HEK293T (cell line): ENCODE results near the gene FGF10.

ENCODE experiments used
- ARNT ChIP-seq: fragments of 450-650 bp; IDR thresholded peaks from 2 replicates; pipeline ENCODE4 v1.6.1; 2017; ENCODE audit warnings: mild to moderate bottlenecking
- BHLHE40 ChIP-seq: fragments of 450-650 bp; IDR thresholded peaks from 2 replicates; pipeline ENCODE4 v1.6.1; 2016; ENCODE audit warnings: mild to moderate bottlenecking, moderate library complexity, borderline replicate concordance
- CTBP1 ChIP-seq: fragments of 450-650 bp; IDR thresholded peaks from 2 replicates; pipeline ENCODE4 v1.6.1; 2016; ENCODE audit warnings: borderline replicate concordance
- ELF4 ChIP-seq: fragments of 450-650 bp; IDR thresholded peaks from 2 replicates; pipeline ENCODE4 v1.6.1; 2017; ENCODE audit warnings: antibody characterized with exemption
- FOXA1 ChIP-seq: fragments of 450-650 bp; IDR thresholded peaks from 2 replicates; pipeline ENCODE4 v1.6.1; 2016; ENCODE audit warnings: mild to moderate bottlenecking
- FOXK2 ChIP-seq: fragments of 450-650 bp; IDR thresholded peaks from 2 replicates; pipeline ENCODE4 v1.6.1; 2016; ENCODE audit warnings: mild to moderate bottlenecking
- FOXM1 ChIP-seq: fragments of 450-650 bp; IDR thresholded peaks from 2 replicates; pipeline ENCODE4 v1.6.1; 2017; ENCODE audit warnings: mild to moderate bottlenecking, borderline replicate concordance
- HDGF ChIP-seq: fragments of 450-650 bp; IDR thresholded peaks from 2 replicates; pipeline ENCODE4 v1.6.1; 2017; ENCODE audit warnings: antibody characterized with exemption, borderline replicate concordance
- L3MBTL2 ChIP-seq: fragments of 450-650 bp; conservative IDR thresholded peaks from 2 replicates; pipeline ENCODE4 v1.6.1; 2016; ENCODE audit warnings: mild to moderate bottlenecking
- NFRKB ChIP-seq: fragments of 450-650 bp; IDR thresholded peaks from 2 replicates; pipeline ENCODE4 v1.6.1; 2016; ENCODE audit warnings: mild to moderate bottlenecking, moderate library complexity
- SP1 ChIP-seq: fragments of 450-650 bp; IDR thresholded peaks from 2 replicates; pipeline ENCODE4 v1.6.1; 2017
- SUZ12 ChIP-seq: fragments of 450-650 bp; IDR thresholded peaks from 2 replicates; pipeline ENCODE4 v1.6.1; 2016; ENCODE audit warnings: mild to moderate bottlenecking
- TARDBP ChIP-seq: fragments of 450-650 bp; IDR thresholded peaks from 2 replicates; pipeline ENCODE4 v1.6.1; 2016
- ZNF384 ChIP-seq: fragments of 450-650 bp; IDR thresholded peaks from 2 replicates; pipeline ENCODE4 v1.6.1; 2016

GRCh38 chr5:44358421-44358820 is 30.8 kb downstream of the FGF10 start:
- TF ChIP-seq ARNT (no peak), SUZ12 (no peak), TARDBP (no peak), NFRKB (no peak), SP1 (no peak), ELF4 (no peak), FOXM1 (no peak), BHLHE40 (no peak), CTBP1 (no peak), FOXK2 (no peak), HDGF (no peak), FOXA1 (no peak), ZNF384 (no peak), L3MBTL2 (no peak)
